ENCODE data around the gene ZBTB40.
A peak's percentile ranks its signal among the peaks of the same experiment; 100 is the strongest.

Gene ZBTB40

GRCh38 chr1:22507587-22507986, 55.9 kb downstream of the ZBTB40 start:
- no peak for DNase-seq

- no peak for DNase-seq
Observed at GRCh38 chr1:22508329-22508728, 56.7 kb downstream of the ZBTB40 start.

DNA sequence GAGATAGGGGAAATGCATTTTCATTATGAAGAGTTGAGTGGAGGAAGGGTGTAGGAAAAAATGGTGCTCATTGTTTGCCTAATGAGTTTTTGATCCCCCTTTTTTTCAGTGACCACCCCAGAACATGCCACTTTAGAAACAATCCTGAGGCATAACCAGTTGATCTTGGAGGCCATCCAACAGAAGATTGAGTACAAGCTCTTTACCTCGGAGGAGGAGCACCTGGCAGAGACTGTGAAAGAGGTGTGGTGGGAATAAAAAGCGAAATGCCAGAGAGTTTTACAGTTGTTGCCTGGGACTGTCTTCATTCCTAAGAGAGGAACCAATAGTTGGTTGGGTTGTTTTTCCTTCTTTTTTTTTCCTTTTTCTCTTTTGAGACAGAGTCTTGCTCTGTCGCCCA, 57.3 kb downstream of the ZBTB40 start:
- no peak for DNase-seq

DNA sequence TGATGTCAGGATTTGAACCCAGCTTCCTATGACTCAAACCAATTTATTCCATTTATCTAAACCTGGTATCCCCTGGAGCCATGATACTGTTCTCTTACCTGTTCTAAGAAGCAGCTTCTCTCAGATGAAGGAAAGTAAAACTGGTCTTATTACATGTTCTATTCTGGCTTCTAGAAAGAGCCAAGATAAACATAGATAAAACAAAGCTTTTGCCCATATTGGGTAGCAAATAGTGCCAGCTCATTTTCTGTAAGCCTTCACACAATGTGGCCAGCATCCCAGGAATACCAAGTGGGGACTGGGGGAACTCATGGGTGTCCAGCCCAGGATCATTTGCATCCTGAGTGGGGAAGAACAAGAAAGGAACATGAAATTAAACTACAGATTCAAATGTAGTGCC, 58.2 kb downstream of the ZBTB40 start:
- no peak for DNase-seq

- DNase-seq: no peak
Observed at GRCh38 chr1:22512873-22513272, 61.2 kb downstream of the ZBTB40 start.

DNA sequence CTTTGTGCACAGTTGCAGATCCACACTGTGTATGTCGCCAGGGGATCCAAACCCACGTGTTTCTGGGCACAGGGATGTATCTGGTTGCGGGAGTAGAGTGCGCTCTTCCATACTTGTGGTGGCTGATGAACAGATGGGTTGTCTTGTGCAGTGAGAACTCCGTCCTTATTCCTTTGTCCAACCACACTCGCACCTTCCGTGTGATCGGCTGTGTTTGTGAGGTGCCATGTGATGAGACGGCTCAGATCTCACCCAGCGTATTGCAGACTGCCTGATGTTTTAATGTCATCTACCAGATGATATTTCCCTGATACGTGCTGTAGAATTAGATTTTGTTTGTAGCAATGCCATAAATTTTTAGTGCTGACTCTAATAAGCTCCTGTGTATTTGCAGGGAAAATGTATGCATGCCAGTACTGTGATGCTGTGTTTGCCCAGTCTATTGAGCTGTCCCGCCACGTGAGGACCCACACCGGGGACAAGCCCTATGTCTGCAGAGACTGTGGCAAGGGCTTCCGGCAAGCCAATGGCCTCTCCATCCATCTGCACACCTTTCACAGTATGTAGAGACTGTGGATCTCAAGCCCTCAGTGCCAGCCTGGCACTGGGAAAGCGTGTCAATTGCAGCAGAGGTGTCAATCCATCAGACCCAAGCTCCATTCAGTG, 65.4 kb downstream of the ZBTB40 start:
- DNase-seq: no peak

GRCh38 chr1:22517956-22518355, 66.3 kb downstream of the ZBTB40 start:
- no peak for DNase-seq

- no peak for DNase-seq
Observed at GRCh38 chr1:22518379-22518778, 66.7 kb downstream of the ZBTB40 start.

DNA sequence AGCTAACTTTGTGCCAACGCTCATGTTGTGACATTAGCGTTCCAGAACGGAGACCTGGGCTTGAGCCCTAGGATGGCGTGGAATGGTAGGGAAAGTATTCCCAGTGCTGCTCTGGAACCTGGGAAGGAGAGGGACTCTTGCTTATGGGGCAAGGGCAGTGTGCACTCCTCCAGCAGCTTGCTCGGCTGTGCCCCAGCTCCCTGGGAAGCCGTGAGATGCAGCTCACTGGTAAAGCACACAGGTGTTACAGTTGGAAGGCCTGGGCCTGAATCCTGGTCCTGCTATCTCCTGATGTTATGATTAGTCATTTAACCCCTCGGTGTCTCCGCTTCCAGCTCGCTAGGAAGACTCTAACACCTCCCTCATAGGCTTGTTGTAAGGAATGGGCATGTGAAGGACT, 69.2 kb downstream of the ZBTB40 start:
- no peak for DNase-seq

DNA sequence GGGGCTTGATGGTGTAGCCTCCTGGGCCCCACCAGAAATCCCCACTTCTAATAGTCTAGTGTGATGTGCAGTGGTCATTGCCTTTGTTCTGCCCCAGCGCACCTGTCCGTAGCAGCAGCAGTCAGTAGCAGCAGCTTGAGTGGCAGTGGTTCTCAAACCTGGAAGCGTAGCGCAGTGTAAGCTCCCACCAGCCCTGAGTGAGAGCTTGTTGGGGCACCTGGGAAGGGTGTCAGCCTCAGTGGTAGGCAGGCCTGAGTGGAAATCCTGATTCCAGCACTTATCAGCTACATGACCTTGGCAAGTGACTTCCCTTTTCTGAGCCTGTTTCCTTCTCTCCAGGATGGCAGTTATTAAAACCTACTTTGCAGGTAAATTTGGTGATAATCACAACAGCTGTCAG, 70.0 kb downstream of the ZBTB40 start:
- no peak for DNase-seq

DNA sequence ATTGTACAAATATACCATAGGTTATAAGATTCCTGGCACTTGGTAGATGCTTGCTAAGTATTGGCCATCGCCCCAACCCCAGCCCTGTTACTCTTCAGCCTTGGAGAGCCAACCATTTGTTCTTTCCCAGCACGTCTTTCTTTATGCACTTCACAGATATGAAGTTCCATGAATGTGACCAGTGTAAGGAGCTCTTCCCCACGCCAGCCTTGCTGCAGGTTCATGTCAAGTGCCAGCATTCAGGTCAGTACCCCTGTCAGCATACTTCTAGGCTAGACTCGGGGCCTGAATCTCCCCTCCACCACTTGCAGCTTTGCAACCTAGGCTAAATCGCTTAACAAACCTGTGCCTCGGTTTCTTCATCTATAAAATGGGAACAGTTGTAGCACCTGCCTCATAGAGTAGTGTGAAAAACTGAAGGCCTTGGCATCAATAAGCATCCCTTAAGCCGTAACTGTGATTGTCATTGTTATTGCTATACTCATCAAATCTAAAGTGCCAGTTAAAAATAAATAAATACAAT, 70.6 kb downstream of the ZBTB40 start:
- no peak for DNase-seq

DNA sequence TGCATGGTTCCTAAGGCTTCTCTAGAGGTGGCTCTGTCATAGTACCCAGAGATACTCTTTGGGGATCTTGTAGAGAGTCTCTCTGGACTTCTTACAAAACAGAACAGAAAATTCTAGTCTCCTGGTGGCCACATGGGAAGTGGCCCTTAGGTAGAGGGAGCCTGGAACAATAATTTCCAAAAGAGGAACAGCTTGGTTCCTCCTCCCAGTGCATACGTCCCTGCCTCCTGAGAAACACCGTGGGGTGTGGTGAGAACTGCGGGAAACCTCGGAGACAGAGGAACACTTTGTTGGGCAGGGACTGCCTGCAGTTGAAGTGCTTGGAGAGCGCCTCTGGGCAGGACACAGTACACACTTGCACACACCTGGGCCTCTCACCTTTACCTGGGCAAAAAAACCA, 72.8 kb downstream of the ZBTB40 start:
- peak in 2 of 3 donors; percentile 11 to 27 for DNase-seq

- no peak for DNase-seq
Observed at GRCh38 chr1:22525211-22525610, 73.6 kb downstream of the ZBTB40 start.

DNA sequence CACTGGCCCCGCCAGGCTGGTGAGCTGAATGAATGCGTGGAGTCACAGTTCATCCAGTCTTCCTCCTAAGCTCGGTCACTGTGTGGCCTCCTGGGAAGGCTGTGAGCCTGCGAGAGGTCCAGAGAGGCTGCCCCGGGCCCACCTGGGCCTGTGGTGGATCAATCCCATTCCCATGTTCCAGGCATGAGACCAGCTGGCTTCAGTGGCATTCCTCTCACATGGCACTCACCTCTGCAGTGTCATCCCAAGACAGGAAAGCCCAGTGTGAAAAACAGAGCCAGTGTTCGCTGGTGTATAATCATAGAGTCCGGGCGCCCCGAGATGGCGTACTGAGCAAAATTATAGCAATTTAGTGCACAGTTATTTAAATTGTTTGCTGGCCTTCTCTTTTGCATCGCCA, 74.0 kb downstream of the ZBTB40 start:
- DNase-seq: no peak

- DNase-seq: no peak
Observed at GRCh38 chr1:22526098-22526497, 74.4 kb downstream of the ZBTB40 start.

DNA sequence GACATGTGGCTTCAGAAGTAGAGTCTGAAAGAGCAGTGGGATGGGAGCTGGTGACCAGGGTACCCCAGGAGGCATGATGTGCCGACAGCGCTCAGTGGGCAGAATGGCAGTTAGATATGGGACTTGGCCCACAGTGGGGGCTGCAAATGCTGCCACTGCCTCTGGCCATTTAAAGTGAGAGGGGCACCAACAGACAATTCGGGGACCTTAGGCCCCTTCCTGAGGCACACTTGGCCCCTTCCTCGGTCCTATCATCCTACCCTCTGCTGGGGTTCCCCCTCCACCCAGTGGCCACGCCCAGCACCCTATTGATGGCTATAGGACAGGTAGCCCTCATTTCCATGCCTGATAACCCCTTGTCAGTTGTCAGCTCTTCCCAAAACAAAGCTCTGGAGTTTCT, 75.0 kb downstream of the ZBTB40 start:
- DNase-seq: no peak

DNA sequence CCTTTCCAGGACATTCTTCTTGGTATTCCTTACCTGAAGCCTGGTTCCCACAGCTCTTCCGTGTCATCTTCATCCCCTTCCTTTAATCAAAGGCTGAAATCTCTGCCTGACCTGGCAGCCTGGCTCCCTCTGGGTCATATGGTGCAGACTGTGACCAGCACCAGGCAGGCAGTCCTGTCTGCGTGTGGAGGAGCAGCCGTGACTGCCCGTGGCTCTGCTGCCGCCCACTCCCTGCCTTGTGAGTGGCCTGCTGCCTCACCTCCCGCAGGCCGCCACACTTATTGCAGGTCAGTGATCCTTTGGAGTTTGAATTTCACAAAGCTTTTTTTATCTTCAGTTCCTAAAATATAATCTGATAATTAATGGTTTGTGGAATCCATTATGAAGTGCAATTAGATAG, 75.5 kb downstream of the ZBTB40 start:
- DNase-seq: no peak

- DNase-seq: peak in 2 of 3 donors; percentile 19 to 27
Observed at GRCh38 chr1:22527555-22528296, 76.1 kb downstream of the ZBTB40 start.

- no peak for DNase-seq
Observed at GRCh38 chr1:22528451-22528850, 76.8 kb downstream of the ZBTB40 start.

DNA sequence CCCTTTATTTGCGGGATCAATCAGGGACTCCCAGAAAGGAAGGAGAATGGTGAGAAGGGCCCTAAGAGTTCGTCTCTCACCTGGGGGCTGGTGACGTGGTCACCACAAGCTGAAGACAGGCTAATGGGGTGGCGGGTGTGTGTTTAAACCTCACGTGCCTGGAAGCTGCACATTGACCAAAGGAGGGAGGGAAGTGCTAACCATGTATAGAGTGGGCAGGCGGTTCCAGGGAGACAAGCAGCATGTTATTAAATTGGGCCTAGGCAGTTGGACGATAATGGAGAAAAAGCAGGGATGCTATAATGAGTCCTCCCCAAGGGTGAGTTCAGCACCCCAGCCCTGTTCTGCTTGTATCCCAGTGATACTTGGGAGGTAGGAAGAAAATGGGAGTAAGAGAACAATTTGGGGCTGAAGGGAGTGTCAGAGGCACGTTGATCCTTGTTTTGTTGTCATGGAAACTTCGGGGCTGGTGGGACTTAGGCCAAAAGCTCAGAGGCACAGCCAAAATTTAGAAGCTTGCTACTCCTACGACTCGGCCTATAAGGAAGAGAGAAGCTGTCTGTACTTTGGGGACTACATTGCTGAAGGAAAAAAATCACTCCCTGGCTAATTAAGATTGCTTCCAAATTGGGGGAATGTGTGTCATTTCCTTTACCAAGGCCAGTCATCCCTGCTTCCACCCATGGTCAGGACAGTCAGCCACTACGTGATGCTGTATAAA, 78.4 kb downstream of the ZBTB40 start:
- no peak for DNase-seq

- DNase-seq: no peak
Observed at GRCh38 chr1:22530715-22531114, 79.1 kb downstream of the ZBTB40 start.

- no peak for DNase-seq
Observed at GRCh38 chr1:22531251-22531650, 79.6 kb downstream of the ZBTB40 start.

DNA sequence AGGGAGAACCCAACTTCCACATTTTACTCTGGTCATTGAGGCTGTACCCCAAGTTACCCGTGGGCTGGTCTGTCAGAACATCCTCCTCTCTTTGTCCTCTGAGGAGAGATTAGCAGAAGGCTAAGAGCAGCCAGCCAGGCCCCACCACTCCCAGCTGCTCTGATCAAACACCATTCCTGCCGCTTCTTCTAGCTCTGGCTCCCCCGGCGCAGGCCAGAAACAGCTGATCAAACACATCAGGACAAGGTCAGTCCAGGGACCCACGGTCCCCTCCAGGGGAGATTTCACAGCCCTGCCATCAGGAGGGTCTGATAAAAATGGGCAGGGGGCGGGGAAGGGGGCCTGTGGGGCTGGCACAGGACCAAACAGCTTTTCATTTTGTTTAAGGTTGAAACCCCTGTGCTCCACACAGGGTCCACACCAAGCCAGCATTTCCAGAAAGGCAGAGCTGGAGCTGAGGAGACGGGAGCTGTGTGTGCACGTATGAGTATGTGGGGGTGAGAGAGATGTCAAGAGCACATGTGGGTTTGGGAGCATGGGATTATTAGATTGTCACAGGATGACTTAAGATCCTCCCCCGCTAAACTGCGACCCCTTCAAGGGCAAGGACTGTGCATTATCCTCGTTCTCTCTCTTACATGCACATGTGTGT, 81.7 kb downstream of the ZBTB40 start:
- DNase-seq: no peak

Measured in suppressor macrophage treated with lipopolysaccharide for 1 hour (primary cell).